ENCODE data around the gene ADGRA1.

The ADGRA1 gene

GRCh38 chr10:133114726-133115452 is 27.2 kb downstream of the ADGRA1 start:
- no peak for DNase-seq

- DNase-seq = no peak
These were observed 27.7 kb downstream of the ADGRA1 start for GRCh38 chr10:133115453-133115842.

- DNase-seq = no peak
These were observed 28.3 kb downstream of the ADGRA1 start for GRCh38 chr10:133115976-133116375.

- no peak for DNase-seq
These were observed 28.7 kb downstream of the ADGRA1 start for GRCh38 chr10:133116455-133116854.

GRCh38 chr10:133117036-133117687 is 29.4 kb downstream of the ADGRA1 start:
- DNase-seq = no peak

GRCh38 chr10:133117688-133118071 is 30.0 kb downstream of the ADGRA1 start:
- DNase-seq = no peak

- no peak for DNase-seq
These were observed 33.8 kb downstream of the ADGRA1 start for GRCh38 chr10:133121479-133121878.

- no peak for DNase-seq
These were observed 34.6 kb downstream of the ADGRA1 start for GRCh38 chr10:133122171-133122935.

- no peak for DNase-seq
These were observed 35.5 kb downstream of the ADGRA1 start for GRCh38 chr10:133123050-133123745.

- DNase-seq = no peak
These were observed 36.1 kb downstream of the ADGRA1 start for GRCh38 chr10:133123746-133124356.

- no peak for DNase-seq
These were observed 36.9 kb downstream of the ADGRA1 start for GRCh38 chr10:133124357-133125211.

GRCh38 chr10:133125901-133126300 is 38.2 kb downstream of the ADGRA1 start:
- DNase-seq = no peak

- DNase-seq = no peak
These were observed 38.9 kb downstream of the ADGRA1 start for GRCh38 chr10:133126431-133127290.

- peak in 1 of 2 donors; percentile 8 for DNase-seq
These were observed 39.8 kb downstream of the ADGRA1 start for GRCh38 chr10:133127291-133128125.

GRCh38 chr10:133128126-133129070 is 40.7 kb downstream of the ADGRA1 start:
- DNase-seq = no peak

- no peak for DNase-seq
These were observed 41.5 kb downstream of the ADGRA1 start for GRCh38 chr10:133129071-133129858.

GRCh38 chr10:133129859-133130495 is 42.3 kb downstream of the ADGRA1 start:
- DNase-seq = no peak

Data from CD4-positive, alpha-beta T cell treated with Interleukin-1 beta for 1 hour (primary cell).